HL-60 (cell line): ENCODE data around the gene RSAD1.

Source experiments
- DNase-seq, 2 experiments: peaks; one replicate each; pipeline ENCODE4 v3.0.0-alpha.2; 2010 to 2020; ENCODE audit warnings: low read depth in 1 of 2, low spot score in 1 of 2
- H3K27ac ChIP-seq: fragments of 250-450 bp; sonication (Bioruptor Pico); replicated peaks from 2 replicates; pipeline ENCODE4 v1.5.1; 2020; ENCODE audit warnings: mild to moderate bottlenecking, moderate library complexity
- H3K27me3 ChIP-seq: fragments of 250-450 bp; sonication (Bioruptor Pico); 2 replicates; pipeline ENCODE4 v1.5.1; 2021; ENCODE audit warnings: mild to moderate bottlenecking, moderate library complexity; ENCODE audit not compliant: insufficient read depth, poor library complexity, severe bottlenecking
- H3K4me3 ChIP-seq: replicated peaks from 2 replicates; pipeline ENCODE4 v1.5.1; 2011; ENCODE audit warnings: mild to moderate bottlenecking, control low read depth, low read length; ENCODE audit not compliant: insufficient read depth
- GABPA ChIP-seq: IDR thresholded peaks from 2 replicates; pipeline ENCODE4 v1.6.1; 2012; ENCODE audit warnings: low read depth
- POLR2AphosphoS5 ChIP-seq: IDR thresholded peaks from 2 replicates; pipeline ENCODE4 v1.6.1; 2012; ENCODE audit warnings: low read depth
- REST ChIP-seq: IDR thresholded peaks from 2 replicates; pipeline ENCODE4 v1.6.1; 2012; ENCODE audit warnings: low read depth; ENCODE audit not compliant: insufficient replicate concordance
- SPI1 ChIP-seq: IDR thresholded peaks from 2 replicates; pipeline ENCODE4 v1.6.1; 2012; ENCODE audit warnings: low read depth, mild to moderate bottlenecking, borderline replicate concordance
- TF ChIP-seq, protein P1 (sequence below): IDR thresholded peaks from one replicate; pipeline ENCODE4 v1.5.1; 2011; ENCODE audit warnings: low read length, control low read depth, inconsistent platforms; ENCODE audit not compliant: insufficient read depth

The RSAD1 gene

DNA sequence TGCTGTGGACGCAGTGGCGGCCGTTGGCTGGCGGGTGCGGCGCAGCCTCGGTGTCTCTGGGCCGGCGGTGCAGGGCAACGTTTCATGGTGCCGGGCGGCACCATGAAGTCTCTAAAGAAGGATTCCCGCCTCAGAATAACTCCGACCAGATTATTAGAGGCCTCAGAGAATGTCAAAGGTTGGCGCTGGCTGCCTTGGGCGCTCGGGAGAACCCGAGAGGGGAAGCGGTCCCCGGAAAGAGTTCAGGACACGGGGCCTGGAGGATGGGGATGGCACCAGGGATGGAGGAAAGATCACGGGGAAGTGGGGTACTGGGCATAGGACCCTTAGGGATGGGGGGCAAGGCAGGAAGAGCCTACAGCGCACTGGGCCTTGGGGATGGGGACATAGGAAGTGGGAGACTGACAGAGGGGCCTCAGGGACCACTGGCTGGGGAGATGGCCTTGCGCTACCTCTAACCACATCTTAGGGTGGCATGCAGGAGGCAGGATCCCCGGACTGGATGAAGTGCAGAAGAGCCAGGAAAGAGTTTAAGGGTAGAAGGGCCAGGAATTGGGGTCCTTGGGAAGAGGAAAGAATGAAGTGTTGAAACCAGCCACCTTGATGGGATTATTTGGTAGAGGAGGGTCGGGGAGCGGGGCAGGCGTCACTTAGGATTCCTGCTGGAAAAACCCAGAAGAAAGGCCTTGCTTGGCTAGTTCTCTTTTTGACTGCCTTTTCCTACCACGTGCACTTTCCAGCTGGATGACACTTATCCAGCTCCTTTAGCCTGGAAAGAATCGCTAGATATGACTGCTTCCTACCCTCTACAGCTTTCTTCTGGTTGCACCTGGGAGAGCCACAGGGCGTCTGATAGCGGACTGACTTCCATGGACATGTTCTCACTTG lies 30.2 kb downstream of the RSAD1 start:
- Histone ChIP-seq H3K27me3 (no peaks in the 10 kb centered on the region), H3K27ac (no peak overlapping the region), H3K4me3 (peak overlapping the region; percentile 50)
- no peak for TF ChIP-seq GABPA
- TF ChIP-seq, protein P1, sequence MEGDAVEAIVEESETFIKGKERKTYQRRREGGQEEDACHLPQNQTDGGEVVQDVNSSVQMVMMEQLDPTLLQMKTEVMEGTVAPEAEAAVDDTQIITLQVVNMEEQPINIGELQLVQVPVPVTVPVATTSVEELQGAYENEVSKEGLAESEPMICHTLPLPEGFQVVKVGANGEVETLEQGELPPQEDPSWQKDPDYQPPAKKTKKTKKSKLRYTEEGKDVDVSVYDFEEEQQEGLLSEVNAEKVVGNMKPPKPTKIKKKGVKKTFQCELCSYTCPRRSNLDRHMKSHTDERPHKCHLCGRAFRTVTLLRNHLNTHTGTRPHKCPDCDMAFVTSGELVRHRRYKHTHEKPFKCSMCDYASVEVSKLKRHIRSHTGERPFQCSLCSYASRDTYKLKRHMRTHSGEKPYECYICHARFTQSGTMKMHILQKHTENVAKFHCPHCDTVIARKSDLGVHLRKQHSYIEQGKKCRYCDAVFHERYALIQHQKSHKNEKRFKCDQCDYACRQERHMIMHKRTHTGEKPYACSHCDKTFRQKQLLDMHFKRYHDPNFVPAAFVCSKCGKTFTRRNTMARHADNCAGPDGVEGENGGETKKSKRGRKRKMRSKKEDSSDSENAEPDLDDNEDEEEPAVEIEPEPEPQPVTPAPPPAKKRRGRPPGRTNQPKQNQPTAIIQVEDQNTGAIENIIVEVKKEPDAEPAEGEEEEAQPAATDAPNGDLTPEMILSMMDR, result no peak
- TF ChIP-seq REST, result no peak
- TF ChIP-seq SPI1, result no peak
- no peak for TF ChIP-seq POLR2AphosphoS5
- no peak for DNase-seq

GRCh38 chr17:50511058-50511457 lies 32.4 kb downstream of the RSAD1 start:
- H3K27ac ChIP-seq, result no peak overlapping the region
- TF ChIP-seq GABPA (no peak), SPI1 (no peak), POLR2AphosphoS5 (no peak), REST (no peak)
- TF ChIP-seq, protein P1, result no peak

GRCh38 chr17:50513495-50513894 lies 34.8 kb downstream of the RSAD1 start:
- no peak for DNase-seq
- Histone ChIP-seq H3K4me3 (no peak overlapping the region), H3K27me3 (no peaks in the 10 kb centered on the region), H3K27ac (no peak overlapping the region)
- TF ChIP-seq POLR2AphosphoS5 (no peak), SPI1 (no peak), GABPA (no peak), REST (no peak)
- TF ChIP-seq, protein P1, result no peak

More at GRCh38 chr17:50511058-50511457, 32.4 kb downstream of the RSAD1 start:
- no peak for DNase-seq
- Histone ChIP-seq H3K27me3 (no peaks in the 10 kb centered on the region), H3K4me3 (no peak overlapping the region)
